Measurements from ENCODE around the gene CCDC190.
"Not testable (repeated sequence)": the region's sequence is repeated elsewhere in the genome, so short reads cannot be mapped to it uniquely, and the experiment has no call there.

The CCDC190 gene

DNA sequence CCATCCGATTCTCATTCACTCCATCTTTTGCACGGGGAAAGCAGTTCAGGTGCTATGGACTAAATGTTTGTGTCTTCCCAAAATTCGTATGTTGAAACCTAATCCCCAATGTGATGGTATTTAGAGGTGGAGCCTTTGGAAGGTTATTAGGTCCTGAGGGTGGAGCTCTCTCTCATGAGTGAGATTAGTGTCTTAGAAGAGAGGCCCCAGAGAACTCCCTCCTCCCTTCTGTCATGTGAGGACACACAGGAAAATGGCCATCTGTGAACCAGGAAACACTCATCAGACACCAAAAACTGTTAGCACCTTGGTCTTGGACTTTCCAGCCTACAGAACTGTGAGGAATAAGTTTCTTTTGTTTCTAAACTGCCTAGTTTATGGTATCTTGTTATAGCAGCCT lies 15.8 kb upstream of the CCDC190 start:
- no peak for DNase-seq

DNA sequence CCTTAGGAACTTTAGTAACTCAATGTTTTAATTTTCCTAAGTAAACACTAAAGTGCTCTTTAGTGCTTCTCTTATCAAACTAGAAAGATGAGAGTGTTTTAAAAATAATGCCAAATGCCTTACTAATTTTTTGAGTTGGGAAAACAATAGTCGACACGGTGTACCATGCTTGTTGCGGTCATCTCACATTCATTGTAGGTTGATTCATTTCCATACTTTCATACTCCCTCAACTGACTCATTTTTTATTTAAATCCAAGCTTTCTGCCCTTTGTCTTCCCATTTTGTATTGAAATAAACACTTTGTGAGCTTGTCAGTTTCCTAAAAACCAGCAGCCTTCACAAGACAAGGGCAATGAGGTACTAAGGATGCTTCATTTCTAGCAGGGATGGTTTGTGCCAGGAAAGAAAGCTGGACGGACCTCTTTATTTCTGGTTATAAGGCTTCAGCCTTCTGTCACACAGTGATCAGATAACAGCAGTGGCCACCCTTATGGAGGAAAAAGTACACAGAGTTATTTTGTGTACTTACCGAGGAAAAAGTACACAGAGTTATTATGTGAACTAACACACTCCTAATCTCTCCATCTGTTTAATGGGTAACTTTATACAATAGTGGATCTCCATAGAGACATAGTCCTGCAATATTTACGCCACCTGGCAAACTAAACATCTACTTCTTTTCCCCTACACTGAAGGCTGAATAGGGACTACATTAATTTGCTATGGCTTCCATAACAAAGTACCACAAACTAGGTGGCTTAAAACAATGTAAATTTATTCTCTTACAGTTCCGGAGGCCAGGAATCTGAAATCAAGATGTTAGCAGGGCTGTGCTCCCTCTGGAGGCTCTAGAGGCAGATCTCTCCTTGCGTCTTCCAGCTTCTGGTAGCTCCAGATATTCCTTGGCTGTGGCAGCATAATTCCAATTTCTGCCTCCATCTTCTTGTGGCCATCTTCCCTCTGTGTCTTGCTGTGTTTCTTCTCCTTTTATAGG lies 13.0 kb upstream of the CCDC190 start:
- DNase-seq, result peak; percentile 86

DNA sequence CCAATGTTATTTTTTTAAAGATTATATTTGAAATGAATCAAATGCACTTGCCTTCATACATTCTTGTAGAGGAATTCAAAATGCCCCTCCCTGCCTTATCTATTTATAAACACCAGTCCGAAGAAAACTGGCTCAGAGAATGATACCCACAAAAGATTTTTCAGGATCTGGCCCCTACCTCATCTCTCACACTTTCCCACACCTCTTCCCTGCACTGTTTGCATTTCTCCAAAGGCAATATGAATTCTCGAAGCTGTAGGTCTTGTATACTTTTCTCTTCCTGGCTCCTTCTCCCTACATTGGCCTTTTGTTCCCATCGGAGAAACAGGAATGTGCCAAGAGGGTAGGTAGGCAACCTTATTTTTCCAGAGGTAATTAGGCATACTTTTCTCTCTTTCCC lies 12.0 kb upstream of the CCDC190 start:
- DNase-seq, result no peak

DNA sequence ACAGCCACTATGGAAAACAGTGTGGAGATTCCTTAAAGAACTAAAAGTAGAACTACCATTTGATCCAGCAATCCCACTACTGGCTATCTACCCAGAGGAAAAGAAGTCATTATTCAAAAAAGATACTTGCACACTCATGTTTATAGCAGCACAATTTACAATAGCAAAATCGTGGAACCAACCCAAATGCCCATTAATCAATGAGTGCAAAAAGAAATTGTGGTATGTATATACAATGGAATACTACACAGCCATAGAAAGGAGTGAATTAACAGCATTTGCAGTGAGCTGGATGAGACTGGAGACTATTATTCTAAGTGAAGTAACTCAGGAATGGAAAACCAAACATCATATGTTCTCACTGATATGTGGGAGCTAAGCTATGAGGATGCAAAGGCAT lies 10.4 kb upstream of the CCDC190 start:
- not testable (repeated sequence) for DNase-seq

DNA sequence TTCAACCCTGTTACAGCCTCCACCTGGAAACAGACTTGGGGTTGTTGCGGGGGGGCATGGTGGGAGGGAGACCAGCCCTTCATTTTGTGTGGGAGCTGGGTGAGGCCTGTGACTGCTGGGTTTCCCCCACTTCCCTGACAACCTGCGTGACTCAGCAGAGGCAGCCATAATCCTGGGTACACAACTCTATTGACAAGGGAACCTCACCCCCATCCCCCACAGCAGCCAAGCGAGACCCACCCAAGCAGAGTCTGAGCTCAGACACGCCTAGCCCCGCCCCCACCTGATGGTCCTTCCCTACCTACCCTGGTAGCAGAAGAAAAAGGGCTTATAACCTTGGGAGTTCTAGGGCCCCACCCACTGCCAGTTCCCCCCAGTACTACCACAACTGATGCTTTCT lies 8.0 kb upstream of the CCDC190 start:
- DNase-seq, result no peak

DNA sequence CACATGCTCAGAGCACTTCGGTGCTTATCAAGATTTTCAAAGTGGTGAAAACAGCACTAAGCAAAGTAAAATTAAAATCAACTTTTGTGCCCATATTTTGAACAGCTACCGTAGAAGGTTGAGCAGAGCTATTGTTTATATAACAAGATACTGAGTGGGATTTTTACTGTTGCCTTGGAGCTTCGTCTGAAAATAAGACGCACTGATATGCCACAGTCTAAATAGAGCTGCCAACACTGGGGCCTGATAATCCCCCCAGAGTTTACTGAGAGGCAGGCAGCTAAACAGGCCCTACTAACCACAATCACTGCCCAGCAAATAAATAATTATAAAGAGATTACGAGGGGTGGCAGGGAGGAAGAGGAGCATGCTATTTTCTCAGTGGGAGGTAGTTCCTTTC lies 650 bp upstream of the CCDC190 start:
- no peak for DNase-seq

DNA sequence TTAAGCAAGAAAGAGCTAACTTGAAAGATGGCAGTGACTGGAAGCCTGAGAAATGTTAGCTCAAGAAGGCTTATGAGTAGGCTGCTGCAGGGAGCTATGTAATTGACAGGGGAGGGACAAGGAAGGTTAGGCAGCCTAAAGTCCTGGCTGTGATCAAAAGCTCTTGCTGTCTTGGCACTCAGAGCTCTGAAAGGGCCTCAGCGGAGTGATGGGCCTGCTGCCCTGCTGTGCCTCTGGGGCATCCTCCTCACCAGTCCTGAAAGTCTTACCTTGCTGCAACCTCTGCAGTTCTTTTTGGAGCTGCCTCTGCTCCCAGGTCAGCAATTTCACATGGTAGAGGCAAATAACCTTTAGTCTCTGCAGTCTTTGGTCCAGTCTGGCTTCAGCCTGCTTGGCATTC lies 1.8 kb downstream of the CCDC190 start:
- DNase-seq, result no peak

DNA sequence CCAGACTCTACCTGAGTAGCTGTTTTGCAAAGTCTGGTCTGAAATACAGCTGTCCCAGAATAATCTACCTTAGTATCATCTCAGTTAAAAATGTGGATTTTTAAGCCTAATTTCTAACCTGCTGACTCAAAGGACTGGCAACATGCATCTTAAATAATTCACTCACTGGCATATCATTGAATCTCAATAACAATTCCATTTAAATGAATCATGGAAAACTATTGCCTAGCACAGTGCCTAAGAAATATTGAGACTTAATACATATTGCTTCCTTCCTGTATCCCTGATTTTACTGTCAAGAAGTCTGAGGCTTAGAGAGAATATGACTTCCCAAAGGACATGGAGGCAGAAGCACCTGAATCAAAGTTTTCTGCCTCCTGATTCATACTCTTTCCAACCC lies 3.1 kb downstream of the CCDC190 start:
- DNase-seq, result peak; percentile 72

DNA sequence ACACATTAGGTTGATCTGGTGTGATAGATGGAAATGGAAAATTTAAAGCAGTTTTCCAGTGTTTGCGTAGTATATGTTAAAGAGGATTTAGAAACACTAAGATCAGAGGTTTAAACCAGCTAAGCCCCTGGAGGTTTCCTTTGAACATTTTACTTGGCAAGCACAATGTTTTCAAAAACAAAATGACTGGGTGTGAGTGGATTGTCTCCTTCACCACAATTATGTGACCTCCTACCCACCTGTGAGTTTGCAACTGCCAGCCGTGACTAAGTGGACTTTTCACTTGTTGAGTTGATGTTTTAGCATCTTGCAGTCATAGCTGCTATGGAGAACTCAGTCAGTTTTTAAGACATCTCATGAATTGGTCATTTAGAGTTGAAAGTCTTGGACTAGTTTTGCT lies 4.7 kb downstream of the CCDC190 start:
- peak; percentile 95 for DNase-seq

DNA sequence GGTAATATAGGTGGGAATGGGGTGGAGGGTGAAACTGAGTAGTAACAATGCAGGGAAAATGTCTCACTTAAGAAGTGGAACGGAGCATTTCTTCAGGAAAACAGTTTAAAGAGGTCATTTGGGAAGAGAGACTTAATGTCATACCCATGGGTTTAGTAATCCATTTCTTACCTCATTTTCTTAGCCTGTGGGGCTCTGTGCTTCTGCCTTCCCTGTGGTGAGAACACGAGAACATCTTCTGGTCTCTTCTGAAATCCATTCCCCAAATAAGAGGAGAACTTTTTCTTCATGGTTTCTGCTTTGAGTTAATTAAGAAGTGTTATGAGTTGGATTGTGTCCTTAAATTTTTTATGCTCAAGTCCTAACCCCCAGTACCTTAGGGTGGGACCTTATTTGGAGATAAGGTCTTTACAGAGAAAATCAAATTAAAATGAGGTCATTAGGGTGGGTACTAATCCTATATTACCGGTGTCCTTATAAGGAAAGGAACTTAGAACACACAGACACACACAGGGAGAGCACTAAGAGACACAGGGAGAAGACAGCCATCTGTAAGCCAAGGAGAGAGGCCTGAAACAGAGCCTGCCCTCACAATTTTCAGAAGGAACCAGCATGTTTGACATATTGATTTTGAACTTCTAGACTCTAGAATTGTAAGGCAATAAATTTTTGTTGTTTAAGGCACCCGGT lies 5.4 kb downstream of the CCDC190 start:
- peak; percentile 75 for DNase-seq

DNA sequence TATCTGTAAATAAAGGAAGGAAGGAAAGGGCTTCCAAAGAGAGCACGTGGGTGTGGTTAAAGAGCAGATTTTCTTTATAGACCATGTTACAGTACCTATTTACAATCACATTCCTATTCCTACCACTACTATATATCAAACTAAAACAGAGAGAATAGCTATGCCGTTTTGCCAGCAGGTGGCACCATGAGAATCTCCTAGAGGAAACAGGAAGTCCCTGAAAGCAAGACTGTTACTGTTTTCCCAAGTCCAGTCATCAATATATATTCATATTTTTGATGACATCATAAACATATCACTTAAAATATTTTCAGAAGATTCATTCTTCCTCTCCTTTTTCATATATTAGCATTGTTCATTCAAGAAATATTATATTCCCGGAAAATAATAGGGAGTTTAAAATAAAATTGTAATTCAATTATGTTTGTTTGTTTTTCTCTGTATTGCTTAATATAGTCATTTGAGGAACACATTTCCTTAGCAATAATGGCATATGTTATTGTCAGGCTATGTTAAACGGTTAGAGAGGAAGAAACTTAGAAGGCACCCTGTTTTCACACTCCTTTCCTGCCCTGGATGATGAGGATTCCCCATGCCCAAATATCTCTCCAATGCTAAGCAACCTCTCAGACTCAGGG lies 6.6 kb downstream of the CCDC190 start:
- DNase-seq, result peak; percentile 84

DNA sequence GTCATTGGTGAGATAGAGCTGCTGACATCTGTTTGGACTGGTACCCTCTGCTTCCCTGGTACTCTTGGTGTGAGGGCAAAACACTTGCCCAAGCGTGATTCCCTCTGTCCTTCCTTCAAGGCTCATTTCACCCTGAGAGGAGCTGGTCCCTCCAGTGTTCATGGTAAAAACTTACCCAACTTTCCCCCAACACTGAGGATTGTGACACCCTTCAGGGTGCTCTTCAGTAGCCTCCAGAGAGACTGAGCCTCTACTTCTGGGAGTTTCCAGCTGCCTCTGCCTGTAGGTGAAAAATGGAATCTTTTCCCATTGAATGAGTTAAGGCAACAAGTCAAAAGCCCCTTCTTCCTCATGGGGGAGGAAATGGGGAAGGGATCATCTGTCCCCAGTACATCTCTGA lies 9.6 kb downstream of the CCDC190 start:
- DNase-seq, result no peak

DNA sequence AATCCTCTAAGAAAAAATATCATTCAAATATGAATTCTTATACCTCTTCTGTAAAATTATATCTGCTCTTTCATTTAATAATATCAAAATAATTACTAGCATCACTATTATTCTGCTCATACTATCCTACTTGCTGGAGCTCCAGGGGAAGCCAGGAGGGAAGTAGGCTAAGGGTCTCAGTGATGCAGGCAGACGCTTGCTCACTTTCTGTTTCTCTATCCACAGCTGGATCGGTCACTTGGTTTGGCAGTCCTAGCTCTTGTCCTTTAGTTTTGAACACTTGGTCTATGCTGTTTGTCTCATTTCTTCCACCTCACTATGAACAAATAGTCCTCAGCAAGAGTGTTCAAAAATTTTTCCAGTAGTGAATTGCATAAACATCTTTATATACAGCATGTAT lies 11.3 kb downstream of the CCDC190 start:
- DNase-seq, result no peak

DNA sequence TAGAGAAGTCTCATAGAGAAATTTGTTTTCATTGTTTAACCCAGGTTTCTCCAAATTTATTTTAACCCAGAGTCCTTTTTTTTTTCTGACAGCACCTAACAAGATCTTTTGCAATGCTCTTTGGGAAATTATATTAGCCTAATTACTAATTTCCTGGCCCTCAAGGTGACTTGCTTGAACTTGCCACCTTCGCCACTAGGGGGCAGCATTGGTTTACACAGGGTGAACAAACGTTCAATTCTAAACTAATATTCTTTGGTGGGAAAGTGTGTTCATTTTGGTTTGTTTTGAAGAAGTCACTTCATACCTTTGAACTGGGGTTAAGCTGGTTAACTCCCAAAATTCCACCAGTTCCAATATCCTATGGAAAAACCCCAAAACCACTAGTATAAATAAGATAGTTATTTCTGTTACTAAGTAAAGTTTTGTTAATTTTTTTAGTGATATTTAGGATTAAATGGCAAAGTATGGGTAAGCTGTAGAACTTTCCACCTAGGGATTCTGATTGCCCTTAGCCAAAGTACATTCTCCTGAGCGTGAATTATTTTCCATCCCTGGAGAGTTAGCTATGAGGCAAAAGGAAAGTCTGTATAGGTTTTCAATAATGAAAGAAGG lies 13.0 kb downstream of the CCDC190 start:
- DNase-seq, result peak; percentile 71

DNA sequence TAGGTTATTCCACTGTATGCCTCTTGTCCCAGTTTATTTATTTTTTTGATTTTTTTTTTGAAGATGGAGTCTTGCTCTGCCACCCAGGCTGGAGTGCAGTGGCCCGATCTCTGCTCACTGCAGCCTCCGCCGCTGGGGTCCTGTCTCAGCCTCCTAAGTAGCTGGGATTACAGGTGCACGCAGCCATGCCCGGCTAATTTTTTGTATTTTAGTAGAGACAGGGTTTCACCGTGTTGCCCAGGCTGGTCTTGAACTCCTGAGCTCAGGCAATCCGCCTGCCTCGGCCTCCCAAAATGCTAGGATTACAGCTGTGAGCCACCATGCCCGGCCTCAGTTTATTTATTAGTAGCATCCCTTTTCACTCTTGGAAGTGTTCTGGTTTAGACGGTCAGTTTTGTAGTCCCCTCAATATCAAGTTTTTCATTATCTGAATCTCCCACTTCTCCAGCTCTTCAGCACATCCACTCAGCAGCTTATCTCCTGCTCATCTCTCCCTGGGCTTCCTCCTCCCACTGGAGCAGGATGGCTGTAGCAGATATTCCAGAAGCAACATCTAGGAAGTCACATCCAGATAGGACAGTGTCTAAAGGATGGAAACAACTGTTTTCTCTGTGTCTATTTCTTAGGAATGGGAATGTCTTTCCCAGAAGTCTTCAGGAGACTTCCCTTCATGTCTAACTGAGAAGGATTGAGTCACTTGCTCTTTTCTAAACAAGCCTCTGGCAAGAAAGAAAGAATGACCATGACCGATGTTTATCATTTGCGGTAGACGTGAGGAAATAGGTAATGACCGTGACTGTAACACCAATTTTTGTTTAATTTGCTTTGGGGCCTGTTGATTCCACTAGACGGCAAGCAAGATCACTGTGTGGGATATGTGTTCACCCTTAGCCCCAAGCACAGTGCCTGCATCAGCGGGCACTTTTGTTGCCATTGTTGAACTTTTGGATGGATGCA lies 14.4 kb downstream of the CCDC190 start:
- DNase-seq, result peak; percentile 87

DNA sequence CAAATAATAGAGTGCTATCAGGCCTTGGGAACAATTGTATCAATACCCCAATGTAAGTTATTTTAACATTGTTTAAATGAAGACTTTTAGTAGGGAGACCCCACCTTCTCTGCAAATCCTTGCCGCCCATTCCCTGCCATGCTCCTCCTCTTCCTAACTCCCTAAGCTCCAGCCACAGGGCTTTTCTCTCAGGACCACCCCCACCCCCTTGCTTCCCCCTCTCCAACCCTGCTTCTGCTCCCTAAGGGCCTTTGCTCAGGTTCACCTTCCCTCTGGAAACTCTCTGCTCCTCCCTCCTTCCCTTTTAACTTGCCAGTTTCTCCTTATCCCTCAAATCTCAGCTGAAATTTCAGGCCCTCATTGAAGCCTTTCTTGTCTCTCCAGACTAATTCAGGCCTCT lies 16.8 kb downstream of the CCDC190 start:
- no peak for DNase-seq

DNA sequence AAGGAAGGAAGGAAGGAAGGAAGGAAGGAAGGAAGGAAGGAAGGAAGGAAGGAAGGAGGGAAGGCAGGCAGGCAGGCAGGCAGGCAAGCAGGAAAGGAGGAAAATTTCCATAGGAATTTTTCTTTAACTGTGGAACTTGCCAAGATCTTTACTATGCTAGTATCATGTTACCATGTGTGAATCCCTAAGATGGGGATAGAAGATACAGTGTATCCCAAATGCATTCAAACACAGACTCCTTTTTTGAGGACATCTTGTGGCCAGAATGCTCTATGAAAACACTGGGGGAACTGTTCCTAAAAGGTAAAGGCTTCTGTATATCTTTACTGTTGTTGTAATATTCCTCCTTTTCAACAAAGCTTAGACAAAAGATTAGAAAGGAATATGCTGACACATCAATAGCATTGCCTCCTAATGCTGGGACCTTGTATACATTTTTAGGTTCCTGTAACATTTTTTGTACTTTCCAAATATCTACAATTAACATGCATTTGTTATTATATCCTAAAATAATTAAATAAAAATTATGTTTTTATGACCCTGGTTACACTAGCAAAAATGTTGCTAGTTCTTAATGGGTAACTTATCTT lies 20.6 kb downstream of the CCDC190 start:
- DNase-seq, result no peak

DNA sequence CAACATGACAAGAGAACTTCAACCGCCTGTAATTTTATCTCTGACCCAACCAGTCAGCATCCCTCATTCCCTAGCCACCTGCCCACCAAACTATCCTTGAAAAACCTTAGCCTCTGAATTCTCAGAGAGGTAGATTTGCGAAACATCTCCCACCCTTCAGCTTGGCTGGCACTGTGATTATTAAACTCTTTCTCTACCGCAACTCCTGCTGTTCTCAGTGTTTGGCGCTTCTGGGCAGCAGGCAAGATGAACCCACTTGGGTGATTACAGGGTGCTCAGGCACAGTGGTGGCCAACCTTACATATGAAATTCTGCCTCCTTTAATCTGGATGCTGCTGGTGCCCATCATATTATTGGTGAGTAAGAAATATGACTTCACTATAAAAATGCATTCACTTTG lies 22.1 kb downstream of the CCDC190 start:
- DNase-seq, result no peak

DNA sequence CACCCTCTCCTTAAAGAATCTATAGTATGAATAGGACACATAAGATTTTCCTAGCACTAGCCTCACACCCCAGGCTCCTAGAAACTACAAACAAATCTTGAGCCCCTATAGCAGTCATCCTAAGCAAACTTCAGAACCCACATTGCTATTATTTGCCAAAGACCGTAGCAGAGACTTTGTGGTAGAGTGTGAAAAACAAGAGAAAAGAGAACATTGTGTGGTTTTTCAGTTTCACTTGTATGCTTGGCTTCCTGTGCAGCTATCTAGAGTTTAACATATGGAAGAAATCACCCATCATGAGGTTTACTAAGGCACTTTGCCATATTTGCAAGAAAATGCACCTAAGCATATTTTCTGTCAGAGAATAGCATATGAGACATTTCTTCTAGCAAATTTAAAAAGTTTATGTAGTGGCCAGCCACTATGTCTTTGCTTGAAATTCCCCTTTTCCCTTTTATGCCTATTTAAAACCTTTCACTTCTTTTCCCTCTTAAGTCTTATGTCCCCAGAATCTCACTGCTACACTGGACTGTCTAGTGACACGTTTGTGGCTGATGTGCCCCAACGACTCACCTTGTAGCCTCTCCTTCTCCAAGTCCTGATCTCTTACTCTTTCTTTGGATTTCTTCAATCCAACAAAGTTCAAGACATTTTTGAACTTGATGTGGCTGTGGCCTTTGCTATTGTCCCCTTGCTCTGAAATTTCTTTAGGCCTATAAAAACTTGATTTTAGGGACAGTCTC lies 25.6 kb downstream of the CCDC190 start:
- no peak for DNase-seq

DNA sequence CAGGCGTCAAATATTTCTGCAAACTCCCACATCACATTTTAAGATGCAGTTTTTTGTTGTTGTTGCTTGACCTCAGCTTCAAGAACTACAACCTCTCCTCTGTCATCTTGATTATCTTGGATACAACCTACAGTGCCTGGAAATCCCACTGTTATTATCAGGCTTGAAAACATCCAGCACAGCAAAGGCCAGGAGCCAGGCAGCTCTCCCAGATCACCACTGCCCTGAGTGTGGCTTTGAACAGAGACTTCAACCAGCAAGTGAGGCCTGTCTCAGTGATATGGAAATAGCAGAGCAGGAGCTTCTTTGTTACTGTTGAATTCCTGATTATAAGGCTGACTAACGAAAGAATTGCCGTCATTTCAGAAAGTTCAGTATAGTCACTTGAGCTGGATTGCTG lies 28.5 kb downstream of the CCDC190 start:
- no peak for DNase-seq

DNA sequence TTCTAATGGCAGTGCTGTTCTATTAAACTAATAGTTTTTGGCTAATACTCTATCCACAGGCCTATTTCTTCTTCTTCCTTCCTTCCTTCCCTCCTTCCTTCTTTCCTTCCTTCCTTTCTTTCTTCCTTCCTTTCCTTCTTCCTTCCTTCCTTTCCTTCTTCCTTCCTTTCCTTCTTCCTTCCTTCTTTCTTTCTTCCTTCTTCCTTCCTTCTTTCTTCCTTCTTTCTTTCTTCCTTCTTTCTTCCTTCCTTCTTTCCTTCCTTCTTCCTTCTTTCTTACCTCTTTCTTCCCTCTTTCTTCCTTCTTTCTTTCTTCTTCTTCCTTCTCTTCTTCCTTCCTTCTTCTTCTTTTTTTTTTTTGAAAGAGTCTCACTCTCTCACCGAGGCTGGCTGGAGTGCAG lies 31.7 kb downstream of the CCDC190 start:
- DNase-seq, result no peak

Data from EL (cell line).